Adrenal gland (tissue), 5 donors: ENCODE measurements around the gene CD44.

ENCODE experiments used
- CTCF ChIP-seq, 6 experiments: fragments of 450-650 bp in 4 of 6; fragments of 200-600 bp in 2 of 6; sonication (generic) in 1 of 6; IDR thresholded peaks; 1 replicate in 5 of 6; 2 replicates in 1 of 6; pipeline versions ENCODE4 v1.5.1 to v1.8.0; 2016 to 2021; ENCODE audit warnings: antibody characterized with exemption in 6 of 6, mild to moderate bottlenecking in 2 of 6, moderate library complexity in 1 of 6
- POLR2A ChIP-seq, 2 donors: fragments of 450-650 bp; IDR thresholded peaks; one replicate each; pipeline ENCODE4 v1.6.1; 2017; ENCODE audit warnings: antibody characterized with exemption in 2 of 2, mild to moderate bottlenecking in 2 of 2, moderate library complexity in 1 of 2
- donor health status: DM: no; HTN: no; CAD: no.

DNA sequence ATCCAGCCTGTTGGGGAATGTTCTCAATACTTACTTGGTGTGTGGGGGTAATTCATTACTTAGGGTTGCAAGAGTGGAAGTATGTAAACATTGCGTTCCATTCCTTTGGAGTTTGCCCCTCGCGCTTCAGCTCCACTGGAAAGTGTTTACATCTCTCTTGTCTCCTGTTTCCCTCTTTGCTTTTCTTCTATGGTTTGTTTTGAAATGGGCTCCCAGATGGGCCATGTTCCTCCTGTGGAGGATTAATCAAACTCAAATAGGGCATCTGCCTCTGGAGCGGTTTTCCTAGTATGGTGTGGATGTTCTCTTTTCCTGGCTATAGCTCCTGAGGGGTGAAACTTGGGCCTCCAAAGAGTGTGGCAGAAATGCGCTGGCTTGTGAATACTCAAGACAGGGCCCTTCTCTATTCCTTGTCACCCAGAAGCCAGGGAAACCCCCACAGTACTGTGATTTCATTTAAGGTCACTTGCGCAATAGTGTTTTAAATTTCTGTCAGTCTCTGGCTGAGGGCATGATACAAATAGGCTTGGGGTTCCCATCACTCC lies 51.9 kb downstream of the CD44 start:
- TF ChIP-seq POLR2A (IDR thresholded peaks at IDR 0.05) = no peak
- no peak for TF ChIP-seq CTCF (IDR thresholded peaks at IDR 0.05)
